Measurements from ENCODE around the gene CXCR6.

DNA sequence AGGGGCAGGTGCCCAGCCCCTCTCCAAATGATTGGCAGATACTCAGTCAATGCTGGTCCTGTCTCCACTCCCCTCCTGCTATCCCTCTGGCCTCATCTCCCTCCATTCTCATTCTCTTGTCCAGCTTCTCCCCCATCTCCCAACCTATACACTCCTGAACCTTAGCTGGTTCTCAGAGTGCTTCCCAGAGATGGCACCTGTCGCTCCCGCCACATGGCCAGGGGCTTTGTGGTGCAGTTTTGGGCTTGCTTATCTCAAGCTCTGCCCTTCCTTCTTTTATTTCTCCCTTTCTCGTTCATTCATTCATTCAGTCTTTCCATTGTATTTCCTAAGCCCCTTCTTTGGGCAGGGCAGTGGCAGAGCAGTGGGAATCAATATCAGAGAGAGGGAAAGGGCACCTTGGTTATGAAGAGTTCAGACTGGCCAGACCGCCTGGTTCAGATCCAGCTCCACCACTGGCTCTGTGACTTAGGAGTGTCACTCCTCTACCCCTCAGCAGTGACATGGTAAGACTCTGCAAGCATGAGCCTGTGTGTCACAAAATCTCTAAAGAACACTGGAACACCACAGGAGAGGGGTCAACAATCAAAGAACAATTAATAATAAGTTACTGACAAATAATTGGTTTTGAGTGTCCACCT, 20.2 kb upstream of the CXCR6 start:
- TF ChIP-seq RAD21 (conservative IDR thresholded peaks at IDR 0.05 in 1 of 2, IDR thresholded peaks at IDR 0.05 in 1 of 2) (no peak), E2F6 (IDR thresholded peaks at IDR 0.05; ENCODE audit: borderline replicate concordance, low read depth) (no peak), MAFK (IDR thresholded peaks at IDR 0.05; ENCODE audit: partially characterized antibody) (no peak), SMC3 (IDR thresholded peaks at IDR 0.05) (no peak), CEBPB (IDR thresholded peaks at IDR 0.05) (no peak), HOXA7 (CRISPR knock-in tag; IDR thresholded peaks at IDR 0.05) (no peak), ZFP36 (IDR thresholded peaks at IDR 0.05; ENCODE audit: borderline replicate concordance, partially characterized antibody) (no peak), HMGXB4 (CRISPR knock-in tag; IDR thresholded peaks at IDR 0.05; ENCODE audit: borderline replicate concordance) (no peak), RNF2 (IDR thresholded peaks at IDR 0.05; ENCODE audit: borderline replicate concordance, low read depth) (no peak), POLR2A (IDR thresholded peaks at IDR 0.05; ENCODE audit: low read length) (no peak)
- TF ChIP-seq, protein P1, sequence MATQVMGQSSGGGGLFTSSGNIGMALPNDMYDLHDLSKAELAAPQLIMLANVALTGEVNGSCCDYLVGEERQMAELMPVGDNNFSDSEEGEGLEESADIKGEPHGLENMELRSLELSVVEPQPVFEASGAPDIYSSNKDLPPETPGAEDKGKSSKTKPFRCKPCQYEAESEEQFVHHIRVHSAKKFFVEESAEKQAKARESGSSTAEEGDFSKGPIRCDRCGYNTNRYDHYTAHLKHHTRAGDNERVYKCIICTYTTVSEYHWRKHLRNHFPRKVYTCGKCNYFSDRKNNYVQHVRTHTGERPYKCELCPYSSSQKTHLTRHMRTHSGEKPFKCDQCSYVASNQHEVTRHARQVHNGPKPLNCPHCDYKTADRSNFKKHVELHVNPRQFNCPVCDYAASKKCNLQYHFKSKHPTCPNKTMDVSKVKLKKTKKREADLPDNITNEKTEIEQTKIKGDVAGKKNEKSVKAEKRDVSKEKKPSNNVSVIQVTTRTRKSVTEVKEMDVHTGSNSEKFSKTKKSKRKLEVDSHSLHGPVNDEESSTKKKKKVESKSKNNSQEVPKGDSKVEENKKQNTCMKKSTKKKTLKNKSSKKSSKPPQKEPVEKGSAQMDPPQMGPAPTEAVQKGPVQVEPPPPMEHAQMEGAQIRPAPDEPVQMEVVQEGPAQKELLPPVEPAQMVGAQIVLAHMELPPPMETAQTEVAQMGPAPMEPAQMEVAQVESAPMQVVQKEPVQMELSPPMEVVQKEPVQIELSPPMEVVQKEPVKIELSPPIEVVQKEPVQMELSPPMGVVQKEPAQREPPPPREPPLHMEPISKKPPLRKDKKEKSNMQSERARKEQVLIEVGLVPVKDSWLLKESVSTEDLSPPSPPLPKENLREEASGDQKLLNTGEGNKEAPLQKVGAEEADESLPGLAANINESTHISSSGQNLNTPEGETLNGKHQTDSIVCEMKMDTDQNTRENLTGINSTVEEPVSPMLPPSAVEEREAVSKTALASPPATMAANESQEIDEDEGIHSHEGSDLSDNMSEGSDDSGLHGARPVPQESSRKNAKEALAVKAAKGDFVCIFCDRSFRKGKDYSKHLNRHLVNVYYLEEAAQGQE (IDR thresholded peaks at IDR 0.05): no peak
- TF ChIP-seq, protein P2, sequence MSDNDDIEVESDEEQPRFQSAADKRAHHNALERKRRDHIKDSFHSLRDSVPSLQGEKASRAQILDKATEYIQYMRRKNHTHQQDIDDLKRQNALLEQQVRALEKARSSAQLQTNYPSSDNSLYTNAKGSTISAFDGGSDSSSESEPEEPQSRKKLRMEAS (IDR thresholded peaks at IDR 0.05): no peak
